A673 (cell line): ENCODE measurements around the gene ZC3HAV1. TPM values are rescaled to one million over a fixed set of nuclear protein-coding genes. Genes with fewer than 3 reads are reported as not detected.
"Not testable (repeated sequence)": the region's sequence is repeated elsewhere in the genome, so short reads cannot be mapped to it uniquely, and the experiment has no call there.

Experiments
- BruUV-seq: library from RNA; stranded (reverse); fragments of 400-500 nt; replicated peaks from 2 replicates; lab custom pipeline; 2021; lab: Mats Ljungman, UMichigan
- CTCF ChIA-PET: fragments of 300-600 bp; sonication (Branson Sonifier 250); formaldehyde crosslinking; loops from one replicate; lab custom pipeline; 2022; ENCODE audit warnings: antibody characterized with exemption; lab: Charles Lee
- POLR2A ChIA-PET: fragments of 300-600 bp; sonication (Branson Sonifier 250); formaldehyde crosslinking; loops from one replicate; lab custom pipeline; 2022; ENCODE audit warnings: antibody characterized with exemption; ENCODE audit not compliant: low non-redundant PET; lab: Charles Lee
- DNase-seq: peaks from one replicate; pipeline ENCODE4 v3.0.0-alpha.2; 2015; ENCODE audit warnings: low spot score
- H3K27ac ChIP-seq: fragments of 200-600 bp; sonication (generic); 2 replicates; pipeline ENCODE4 v1.5.1; 2016; ENCODE audit warnings: mixed run types, low read depth, mild to moderate bottlenecking, mixed read lengths, antibody characterized with exemption, low read length; ENCODE audit not compliant: poor library complexity, severe bottlenecking
- H3K27me3 ChIP-seq: fragments of 200-600 bp; sonication (generic); replicated peaks from 2 replicates; pipeline ENCODE4 v1.6.1; 2017; ENCODE audit warnings: mixed run types, low read depth, mild to moderate bottlenecking, mixed read lengths, antibody characterized with exemption, low read length; ENCODE audit not compliant: insufficient read depth, poor library complexity
- H3K36me3 ChIP-seq: fragments of 200-600 bp; sonication (generic); 2 replicates; pipeline ENCODE4 v1.6.1; 2016; ENCODE audit warnings: mixed run types, mild to moderate bottlenecking, mixed read lengths, antibody characterized with exemption, low read length; ENCODE audit not compliant: insufficient read depth, poor library complexity, severe bottlenecking
- H3K4me1 ChIP-seq: fragments of 200-600 bp; sonication (generic); 2 replicates; pipeline ENCODE4 v1.6.1; 2017; ENCODE audit warnings: mixed run types, mild to moderate bottlenecking, mixed read lengths, antibody characterized with exemption, low read length; ENCODE audit not compliant: insufficient read depth, poor library complexity, severe bottlenecking
- H3K4me3 ChIP-seq: fragments of 200-600 bp; sonication (generic); 2 replicates; pipeline ENCODE4 v1.5.1; 2016; ENCODE audit warnings: low read depth, mixed run types, mild to moderate bottlenecking, mixed read lengths, low read length; ENCODE audit not compliant: poor library complexity, severe bottlenecking
- H3K9me3 ChIP-seq: fragments of 200-600 bp; sonication (generic); 2 replicates; pipeline ENCODE4 v1.6.1; 2016; ENCODE audit warnings: mixed run types, low read depth, mild to moderate bottlenecking, mixed read lengths, antibody characterized with exemption, low read length; ENCODE audit not compliant: poor library complexity, severe bottlenecking
- EZH2 ChIP-seq: fragments of 200-600 bp; sonication (generic); IDR thresholded peaks from 2 replicates; pipeline ENCODE4 v1.6.1; 2017; ENCODE audit warnings: borderline replicate concordance, low read depth, mild to moderate bottlenecking, mixed read lengths, antibody characterized with exemption, low read length; ENCODE audit not compliant: poor library complexity, severe bottlenecking
- intact Hi-C: fragments of 100-400 bp; cut with micrococcal nuclease; formaldehyde crosslinking; loops from one replicate; pipeline ENCODE4 v1.10.0; 2022; ENCODE audit not compliant: unreplicated experiment
- total RNA-seq: library from RNA; stranded (reverse); gene quantifications from 2 replicates; pipeline ENCODE4 v1.2.3, GENCODE V29; 2021
- TF ChIP-seq, protein P1 (sequence below): fragments of 300-800, 200-600 bp; sonication (generic); conservative IDR thresholded peaks from 2 replicates; pipeline ENCODE4 v1.5.1; 2017; ENCODE audit warnings: low read depth, mild to moderate bottlenecking, antibody characterized with exemption, low read length, moderate library complexity, mixed read lengths

Gene ZC3HAV1
- total RNA-seq, 1 experiment from 2014 or later: 16.9 TPM

GRCh38 chr7:139131601-139132041 lies 22.1 kb upstream of the ZC3HAV1 start:
- TF ChIP-seq, protein P1, sequence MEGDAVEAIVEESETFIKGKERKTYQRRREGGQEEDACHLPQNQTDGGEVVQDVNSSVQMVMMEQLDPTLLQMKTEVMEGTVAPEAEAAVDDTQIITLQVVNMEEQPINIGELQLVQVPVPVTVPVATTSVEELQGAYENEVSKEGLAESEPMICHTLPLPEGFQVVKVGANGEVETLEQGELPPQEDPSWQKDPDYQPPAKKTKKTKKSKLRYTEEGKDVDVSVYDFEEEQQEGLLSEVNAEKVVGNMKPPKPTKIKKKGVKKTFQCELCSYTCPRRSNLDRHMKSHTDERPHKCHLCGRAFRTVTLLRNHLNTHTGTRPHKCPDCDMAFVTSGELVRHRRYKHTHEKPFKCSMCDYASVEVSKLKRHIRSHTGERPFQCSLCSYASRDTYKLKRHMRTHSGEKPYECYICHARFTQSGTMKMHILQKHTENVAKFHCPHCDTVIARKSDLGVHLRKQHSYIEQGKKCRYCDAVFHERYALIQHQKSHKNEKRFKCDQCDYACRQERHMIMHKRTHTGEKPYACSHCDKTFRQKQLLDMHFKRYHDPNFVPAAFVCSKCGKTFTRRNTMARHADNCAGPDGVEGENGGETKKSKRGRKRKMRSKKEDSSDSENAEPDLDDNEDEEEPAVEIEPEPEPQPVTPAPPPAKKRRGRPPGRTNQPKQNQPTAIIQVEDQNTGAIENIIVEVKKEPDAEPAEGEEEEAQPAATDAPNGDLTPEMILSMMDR: no peak
- no peak for TF ChIP-seq EZH2
- ChIA-PET CTCF (no interaction called here), POLR2A (no interaction called here)
- H3K27ac ChIP-seq: no peak overlapping the region
- no peaks in the 10 kb centered on the region for H3K4me1 ChIP-seq
- H3K9me3 ChIP-seq: no peaks in the 10 kb centered on the region
- intact Hi-C loops: no loop called here
- H3K36me3 ChIP-seq: no peaks in the 10 kb centered on the region
- BruUV-seq: no TSS peak
- no peak overlapping the region for H3K4me3 ChIP-seq
- DNase-seq: no peak
- no peaks in the 10 kb centered on the region for H3K27me3 ChIP-seq

- H3K36me3 ChIP-seq, POLR2A ChIA-PET, H3K4me1 ChIP-seq, H3K4me3 ChIP-seq, CTCF ChIA-PET, BruUV-seq, H3K27me3 ChIP-seq, H3K27ac ChIP-seq, H3K9me3 ChIP-seq, intact Hi-C loops, DNase-seq: not testable (repeated sequence)
Observed at GRCh38 chr7:139129814-139130213, 20.3 kb upstream of the ZC3HAV1 start.

- BruUV-seq: no TSS peak
Observed at GRCh38 chr7:139127648-139128047, 18.1 kb upstream of the ZC3HAV1 start.

GRCh38 chr7:139125657-139126056 lies 16.1 kb upstream of the ZC3HAV1 start:
- ChIA-PET POLR2A (no interaction called here), CTCF (no interaction called here)
- H3K27me3 ChIP-seq: no peaks in the 10 kb centered on the region
- TF ChIP-seq, protein P1: no peak
- no peak for TF ChIP-seq EZH2
- H3K36me3 ChIP-seq: no peaks in the 10 kb centered on the region
- peaks cover 3% of the 10 kb centered on the region for H3K4me1 ChIP-seq
- DNase-seq: no peak
- no peaks in the 10 kb centered on the region for H3K9me3 ChIP-seq
- no peak overlapping the region for H3K4me3 ChIP-seq
- intact Hi-C loops: no loop called here
- H3K27ac ChIP-seq: no peak overlapping the region
- no TSS peak for BruUV-seq

More at GRCh38 chr7:139127648-139128047, 18.1 kb upstream of the ZC3HAV1 start:
- no peak for DNase-seq
- H3K4me3 ChIP-seq: no peak overlapping the region
- TF ChIP-seq, protein P1: no peak
- H3K27ac ChIP-seq: no peak overlapping the region
- no peaks in the 10 kb centered on the region for H3K27me3 ChIP-seq
- ChIA-PET CTCF (no interaction called here), POLR2A (no interaction called here)
- H3K9me3 ChIP-seq: no peaks in the 10 kb centered on the region
- no peaks in the 10 kb centered on the region for H3K36me3 ChIP-seq
- intact Hi-C loops: no loop called here
- H3K4me1 ChIP-seq: peaks cover 3% of the 10 kb centered on the region

DNA sequence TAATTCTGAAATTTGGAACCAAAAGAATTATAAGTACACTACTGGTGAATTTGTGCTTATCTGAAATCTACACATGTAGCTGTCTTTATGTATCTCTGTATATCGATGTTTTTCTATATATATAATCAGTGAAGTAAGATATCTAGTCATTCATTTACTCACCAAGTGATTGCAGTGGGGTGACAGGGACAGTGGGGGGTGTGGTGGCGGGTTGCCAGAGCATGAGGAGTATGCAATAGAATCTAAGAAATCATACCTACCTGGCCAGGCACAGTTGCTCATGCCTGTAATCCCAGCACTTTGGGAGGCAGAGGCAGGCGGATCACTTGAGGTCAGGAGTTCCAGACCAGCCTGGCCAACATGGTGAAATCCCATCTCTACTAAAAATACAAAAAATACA lies 15.5 kb upstream of the ZC3HAV1 start:
- H3K36me3 ChIP-seq, POLR2A ChIA-PET, H3K4me1 ChIP-seq, intact Hi-C loops, H3K27ac ChIP-seq, CTCF ChIA-PET, BruUV-seq, H3K27me3 ChIP-seq, H3K9me3 ChIP-seq, DNase-seq, H3K4me3 ChIP-seq: not testable (repeated sequence)
